ENCODE data around the gene TANGO6.

The TANGO6 gene

DNA sequence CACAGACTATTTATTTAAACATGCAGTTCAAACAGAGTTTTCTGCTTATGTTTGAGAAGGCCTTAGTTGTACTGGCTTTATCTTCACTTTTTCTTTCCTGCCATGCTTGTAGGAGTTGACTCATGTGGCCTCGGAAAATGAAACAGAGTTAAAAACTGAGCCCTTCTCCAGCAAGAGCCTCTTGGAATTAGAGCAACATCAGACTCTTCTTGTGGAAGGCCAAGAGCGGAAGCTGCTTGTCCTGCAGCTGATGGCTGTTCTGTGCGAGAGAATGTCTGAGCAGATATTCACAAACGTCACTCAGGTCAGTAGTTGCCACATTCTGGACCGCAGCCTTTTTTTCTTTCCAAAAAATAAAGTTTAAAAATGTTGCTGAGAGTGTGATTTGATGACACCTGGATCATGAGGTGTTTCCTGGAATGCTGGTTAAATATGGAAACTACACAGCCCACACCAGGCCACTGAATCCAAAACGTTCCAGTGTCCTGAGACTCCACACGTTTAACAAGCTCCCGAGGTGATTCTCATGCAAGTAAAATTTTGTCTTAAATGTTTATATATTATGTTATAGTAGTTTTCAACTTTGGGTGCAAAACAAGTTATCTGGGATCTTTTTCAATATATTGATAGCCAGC lies 65.9 kb downstream of the TANGO6 start:
- peaks cover 20% of the 10 kb centered on the region for H3K36me3 Mint-ChIP-seq
- DNase-seq (ENCODE audit: low spot score in 2 of 2) (no peak), ATAC-seq (ENCODE audit: low read depth) (no peak)
- no peaks in the 10 kb centered on the region for H3K9me3 Mint-ChIP-seq
- no peaks in the 10 kb centered on the region for H3K27me3 Mint-ChIP-seq
- H3K4me1 Mint-ChIP-seq, result no peaks in the 10 kb centered on the region
- H3K27ac Mint-ChIP-seq, result no peak overlapping the region
- no peak overlapping the region for H3K4me3 Mint-ChIP-seq

GRCh38 chr16:68910051-68910450 lies 66.7 kb downstream of the TANGO6 start:
- ATAC-seq (ENCODE audit: low read depth), result no peak
- Mint-ChIP-seq H3K36me3 (peaks cover 18% of the 10 kb centered on the region), H3K4me3 (no peak overlapping the region), H3K27me3 (no peaks in the 10 kb centered on the region), H3K27ac (no peak overlapping the region), H3K4me1 (no peaks in the 10 kb centered on the region), H3K9me3 (no peaks in the 10 kb centered on the region)
- no peak for DNase-seq (ENCODE audit: low spot score in 2 of 2)

GRCh38 chr16:68915589-68915988 lies 72.3 kb downstream of the TANGO6 start:
- H3K27ac Mint-ChIP-seq, result no peak overlapping the region
- H3K36me3 Mint-ChIP-seq, result peaks cover 27% of the 10 kb centered on the region
- DNase-seq (ENCODE audit: low spot score in 2 of 2), result no peak
- H3K27me3 Mint-ChIP-seq, result no peaks in the 10 kb centered on the region
- no peaks in the 10 kb centered on the region for H3K9me3 Mint-ChIP-seq
- no peak for ATAC-seq (ENCODE audit: low read depth)
- no peaks in the 10 kb centered on the region for H3K4me1 Mint-ChIP-seq
- H3K4me3 Mint-ChIP-seq, result no peak overlapping the region

- no peaks in the 10 kb centered on the region for H3K4me1 Mint-ChIP-seq
- no peaks in the 10 kb centered on the region for H3K27me3 Mint-ChIP-seq
- no peaks in the 10 kb centered on the region for H3K9me3 Mint-ChIP-seq
- no peak overlapping the region for H3K27ac Mint-ChIP-seq
- peaks cover 36% of the 10 kb centered on the region for H3K36me3 Mint-ChIP-seq
- DNase-seq (ENCODE audit: low spot score in 2 of 2) (no peak), ATAC-seq (ENCODE audit: low read depth) (no peak)
- H3K4me3 Mint-ChIP-seq, result no peak overlapping the region
Measured at GRCh38 chr16:68917541-68917940, 74.2 kb downstream of the TANGO6 start.

GRCh38 chr16:68920349-68920748 lies 77.0 kb downstream of the TANGO6 start:
- Mint-ChIP-seq H3K4me3 (no peak overlapping the region), H3K27ac (no peak overlapping the region), H3K27me3 (no peaks in the 10 kb centered on the region), H3K9me3 (no peaks in the 10 kb centered on the region), H3K36me3 (peaks cover 47% of the 10 kb centered on the region), H3K4me1 (no peaks in the 10 kb centered on the region)
- DNase-seq (ENCODE audit: low spot score in 2 of 2), result no peak
- no peak for ATAC-seq (ENCODE audit: low read depth)

DNA sequence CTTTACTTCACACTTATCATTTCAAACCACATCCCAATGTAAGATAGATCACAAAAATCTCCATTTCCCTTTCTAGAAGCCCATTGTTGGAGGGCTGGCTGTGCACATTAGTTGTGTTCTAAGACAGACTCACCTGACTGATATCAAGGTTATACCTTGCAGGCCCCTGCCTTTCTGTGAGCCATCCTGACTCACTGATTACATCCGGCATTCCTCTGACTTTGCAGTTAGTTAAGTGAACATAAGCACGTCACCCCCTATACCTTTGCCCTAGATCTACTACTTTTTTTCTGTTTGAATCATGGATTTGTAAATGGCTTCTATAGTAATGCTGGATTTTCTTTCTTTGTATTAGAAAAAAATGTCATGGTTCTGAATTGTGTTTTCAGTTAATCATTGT lies 78.3 kb downstream of the TANGO6 start:
- Mint-ChIP-seq H3K4me1 (no peaks in the 10 kb centered on the region), H3K9me3 (no peaks in the 10 kb centered on the region), H3K4me3 (no peak overlapping the region), H3K36me3 (peaks cover 46% of the 10 kb centered on the region), H3K27me3 (no peaks in the 10 kb centered on the region), H3K27ac (no peak overlapping the region)
- DNase-seq (ENCODE audit: low spot score in 2 of 2), result no peak
- no peak for ATAC-seq (ENCODE audit: low read depth)

GRCh38 chr16:68923116-68923515 lies 79.8 kb downstream of the TANGO6 start:
- Mint-ChIP-seq H3K4me3 (no peak overlapping the region), H3K9me3 (no peaks in the 10 kb centered on the region), H3K27ac (no peak overlapping the region), H3K36me3 (peaks cover 47% of the 10 kb centered on the region), H3K4me1 (no peaks in the 10 kb centered on the region), H3K27me3 (no peaks in the 10 kb centered on the region)
- no peak for ATAC-seq (ENCODE audit: low read depth)
- DNase-seq (ENCODE audit: low spot score in 2 of 2), result no peak

DNA sequence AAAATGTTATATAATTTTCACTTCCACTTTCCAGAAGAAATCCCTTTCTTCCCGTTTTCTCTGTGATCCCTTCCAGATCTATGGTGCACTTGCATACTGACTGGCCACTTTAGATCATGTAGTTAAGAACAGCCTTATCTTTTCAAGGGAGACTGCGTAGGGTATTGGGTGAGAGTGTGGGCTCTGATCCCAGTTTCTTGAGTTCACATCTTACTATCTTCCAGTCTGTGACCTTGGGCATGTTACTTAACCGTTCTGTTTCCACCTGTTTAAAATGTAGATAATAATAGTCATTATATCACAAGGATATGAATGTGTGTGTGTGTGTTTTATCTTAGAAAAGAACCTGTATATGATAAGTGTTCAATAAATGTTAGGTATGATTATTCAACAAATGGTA lies 83.7 kb downstream of the TANGO6 start:
- H3K4me1 Mint-ChIP-seq, result no peaks in the 10 kb centered on the region
- no peaks in the 10 kb centered on the region for H3K9me3 Mint-ChIP-seq
- peaks cover 41% of the 10 kb centered on the region for H3K36me3 Mint-ChIP-seq

GRCh38 chr16:68931196-68931595 lies 87.9 kb downstream of the TANGO6 start:
- H3K36me3 Mint-ChIP-seq, result peaks cover 40% of the 10 kb centered on the region
- ATAC-seq (ENCODE audit: low read depth) (no peak), DNase-seq (ENCODE audit: low spot score in 2 of 2) (no peak)
- no peaks in the 10 kb centered on the region for H3K27me3 Mint-ChIP-seq
- H3K4me3 Mint-ChIP-seq, result no peak overlapping the region
- H3K9me3 Mint-ChIP-seq, result no peaks in the 10 kb centered on the region
- H3K27ac Mint-ChIP-seq, result no peak overlapping the region
- no peaks in the 10 kb centered on the region for H3K4me1 Mint-ChIP-seq

More for the DNA sequence above, 83.7 kb downstream of the TANGO6 start:
- ATAC-seq (ENCODE audit: low read depth) (no peak), DNase-seq (ENCODE audit: low spot score in 2 of 2) (no peak)
- Mint-ChIP-seq H3K27me3 (no peaks in the 10 kb centered on the region), H3K4me3 (no peak overlapping the region), H3K27ac (no peak overlapping the region)

DNA sequence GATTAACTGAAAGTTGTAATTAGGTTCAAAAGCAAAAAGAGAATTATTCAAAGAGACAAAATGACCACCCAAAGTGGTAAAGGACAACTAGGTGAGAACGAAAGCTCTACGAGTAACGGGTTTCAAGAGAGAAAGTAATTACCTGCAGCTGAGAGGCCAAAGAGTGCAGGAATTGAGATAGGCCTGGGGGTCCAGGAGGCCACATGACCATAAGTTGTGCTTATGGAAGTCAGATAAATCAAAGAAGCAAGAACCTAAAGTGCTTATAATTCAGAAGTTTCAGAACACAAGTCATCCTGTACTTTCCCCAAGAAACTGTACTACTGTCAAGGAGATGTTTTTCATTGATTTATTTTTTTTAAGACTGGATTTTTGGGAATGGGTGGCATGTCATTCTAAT lies 91.1 kb downstream of the TANGO6 start:
- ATAC-seq (ENCODE audit: low read depth), result no peak
- Mint-ChIP-seq H3K36me3 (peaks cover 23% of the 10 kb centered on the region), H3K4me1 (no peaks in the 10 kb centered on the region), H3K27ac (no peak overlapping the region), H3K4me3 (no peak overlapping the region), H3K9me3 (no peaks in the 10 kb centered on the region), H3K27me3 (no peaks in the 10 kb centered on the region)
- DNase-seq (ENCODE audit: low spot score in 2 of 2), result no peak

GRCh38 chr16:68935008-68935407 lies 91.7 kb downstream of the TANGO6 start:
- Mint-ChIP-seq H3K4me3 (no peak overlapping the region), H3K36me3 (peaks cover 24% of the 10 kb centered on the region), H3K27me3 (no peaks in the 10 kb centered on the region), H3K27ac (no peak overlapping the region), H3K4me1 (no peaks in the 10 kb centered on the region), H3K9me3 (no peaks in the 10 kb centered on the region)
- ATAC-seq (ENCODE audit: low read depth) (no peak), DNase-seq (ENCODE audit: low spot score in 2 of 2) (no peak)

GRCh38 chr16:68936736-68937631 lies 93.7 kb downstream of the TANGO6 start:
- Mint-ChIP-seq H3K36me3 (peaks cover 24% of the 10 kb centered on the region), H3K9me3 (no peaks in the 10 kb centered on the region), H3K27me3 (no peaks in the 10 kb centered on the region), H3K27ac (no peak overlapping the region), H3K4me3 (no peak overlapping the region), H3K4me1 (no peaks in the 10 kb centered on the region)
- DNase-seq (ENCODE audit: low spot score in 2 of 2) (no peak), ATAC-seq (ENCODE audit: low read depth) (no peak)

DNA sequence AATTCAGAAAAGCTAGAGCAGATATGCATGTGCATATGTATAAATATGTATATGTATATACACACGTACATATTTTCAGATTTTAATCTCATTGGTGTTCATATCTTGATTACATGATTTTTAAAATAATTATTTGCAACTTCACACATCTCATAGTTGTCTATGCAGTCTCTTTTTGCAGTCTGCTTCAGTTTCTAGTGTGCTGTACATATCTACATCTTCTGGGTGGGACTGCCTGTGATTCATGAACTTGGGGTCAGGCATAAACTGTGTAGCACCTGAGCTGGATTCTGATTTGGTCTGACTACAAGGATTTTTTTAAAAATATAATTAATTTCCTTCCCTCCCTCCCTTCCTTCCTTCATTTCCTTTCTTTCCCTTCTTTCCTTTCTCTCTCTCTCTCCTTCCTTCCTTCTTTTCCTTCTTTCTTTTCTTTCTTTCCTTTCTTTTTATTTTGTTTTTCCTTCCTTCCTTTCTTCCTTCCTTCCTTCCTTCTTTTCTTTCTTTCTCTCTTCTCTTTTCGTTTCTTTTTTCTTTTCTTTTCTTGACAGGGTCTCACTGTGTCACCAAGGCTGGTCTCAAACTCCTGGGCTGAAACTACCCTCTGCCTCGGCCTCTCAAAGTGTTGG lies 96.5 kb downstream of the TANGO6 start:
- H3K27ac Mint-ChIP-seq, result peak overlapping the region; percentile 15
- H3K27me3 Mint-ChIP-seq, result no peaks in the 10 kb centered on the region
- no peak for DNase-seq (ENCODE audit: low spot score in 2 of 2)
- no peak overlapping the region for H3K4me3 Mint-ChIP-seq
- no peaks in the 10 kb centered on the region for H3K4me1 Mint-ChIP-seq
- ATAC-seq (ENCODE audit: low read depth), result no peak
- H3K36me3 Mint-ChIP-seq, result peaks cover 29% of the 10 kb centered on the region
- H3K9me3 Mint-ChIP-seq, result no peaks in the 10 kb centered on the region

- no peaks in the 10 kb centered on the region for H3K4me1 Mint-ChIP-seq
- no peak overlapping the region for H3K27ac Mint-ChIP-seq
- no peaks in the 10 kb centered on the region for H3K9me3 Mint-ChIP-seq
- no peak for ATAC-seq (ENCODE audit: low read depth)
- DNase-seq (ENCODE audit: low spot score in 2 of 2), result no peak
- no peak overlapping the region for H3K4me3 Mint-ChIP-seq
- peaks cover 34% of the 10 kb centered on the region for H3K36me3 Mint-ChIP-seq
- H3K27me3 Mint-ChIP-seq, result no peaks in the 10 kb centered on the region
Measured at GRCh38 chr16:68940816-68941215, 97.5 kb downstream of the TANGO6 start.
